Fibroblast of skin of abdomen (primary cell): ENCODE data around the gene TOPORS.

Experiments
- DNase-seq: peaks from one replicate; pipeline ENCODE4 v3.0.0-alpha.2; 2013

Gene TOPORS

GRCh38 chr9:32501868-32502267 lies 50.5 kb downstream of the TOPORS start:
- DNase-seq = no peak

DNA sequence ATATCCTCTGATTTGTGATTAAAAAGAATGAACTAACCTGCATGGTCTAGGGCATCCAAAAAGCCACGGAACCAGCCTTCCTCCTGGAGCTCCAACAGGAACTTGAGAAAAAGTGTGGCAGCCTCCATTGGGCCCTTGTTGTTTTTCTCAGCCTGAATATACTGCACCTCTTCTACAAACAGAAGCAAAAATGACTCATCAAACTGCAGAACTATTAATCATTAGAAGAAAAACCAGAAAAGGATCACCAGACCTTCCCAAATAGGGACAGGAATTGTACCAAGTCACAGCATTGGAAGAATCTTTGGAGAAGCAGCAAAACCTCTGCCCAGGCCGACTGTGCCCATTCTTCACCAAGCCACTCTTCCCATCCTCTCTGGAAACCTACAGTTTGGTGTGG lies 51.6 kb downstream of the TOPORS start:
- DNase-seq = peak; percentile 9

GRCh38 chr9:32497921-32498320 lies 54.5 kb downstream of the TOPORS start:
- no peak for DNase-seq

GRCh38 chr9:32490601-32491000 lies 61.8 kb downstream of the TOPORS start:
- DNase-seq = no peak
